ENCODE results near the gene FBLN1.

- TF ChIP-seq CTCF (IDR thresholded peaks at IDR 0.05) (no peak), POLR2A (IDR thresholded peaks at IDR 0.05) (no peak)
These were observed 115.3 kb downstream of the FBLN1 start for GRCh38 chr22:45617948-45618347.
